HEK293 (cell line): ENCODE measurements around the gene DERL2.

Experiments used
- CTCF ChIA-PET: fragments of 350-600 bp; formaldehyde crosslinking; extraction: SDS; loops from one replicate; lab custom pipeline; 2021; ENCODE audit warnings: antibody characterized with exemption; lab: Yijun Ruan, JAX
- POLR2A ChIA-PET: fragments of 300-600 bp; formaldehyde crosslinking; extraction: SDS; loops from one replicate; lab custom pipeline; 2020; ENCODE audit warnings: antibody characterized with exemption, inconsistent platforms; lab: Yijun Ruan, JAX
- H3K27ac ChIP-seq: fragments of 200-500 bp; sonication (Bioruptor generic); 2 replicates; pipeline ENCODE4 v1.5.1; 2014; ENCODE audit warnings: low read depth, low read length, control low read depth, inconsistent platforms; ENCODE audit errors: extremely low read depth
- H3K36me3 ChIP-seq, 2 experiments: fragments of 200-500 bp in 1 of 2; sonication (Bioruptor generic) in 1 of 2; 1 replicate in 1 of 2; 2 replicates in 1 of 2; pipeline ENCODE4 v1.5.1; 2014 to 2017; ENCODE audit warnings: inconsistent platforms in 2 of 2, low read length in 2 of 2; ENCODE audit not compliant: control insufficient read depth in 2 of 2, insufficient read depth in 1 of 2
- H3K4me1 ChIP-seq: fragments of 200-500 bp; sonication (Bioruptor generic); 2 replicates; pipeline ENCODE4 v1.5.1; 2014; ENCODE audit warnings: mild to moderate bottlenecking, low read length, inconsistent platforms; ENCODE audit not compliant: control insufficient read depth, insufficient read depth
- H3K4me3 ChIP-seq: 2 replicates; pipeline ENCODE4 v1.5.1; 2011; ENCODE audit warnings: low read depth, mild to moderate bottlenecking, control low read depth, low read length, moderate library complexity
- H3K9me3 ChIP-seq: fragments of 200-500 bp; sonication (Bioruptor generic); 2 replicates; pipeline ENCODE4 v1.5.1; 2014; ENCODE audit warnings: low read depth, low read length, inconsistent platforms; ENCODE audit not compliant: control insufficient read depth, insufficient read depth
- HOXD13 ChIP-seq: sonication (generic); formaldehyde crosslinking; IDR thresholded peaks from 2 replicates; pipeline ENCODE4 v1.8.0; 2022; ENCODE audit warnings: missing genetic modification reagents, borderline replicate concordance
- KLF16 ChIP-seq: fragments of 450-650 bp; formaldehyde crosslinking; IDR thresholded peaks from 2 replicates; pipeline ENCODE4 v1.5.1; 2017; ENCODE audit warnings: missing biosample characterization, missing genetic modification characterization
- KLF8 ChIP-seq: fragments of 450-650 bp; formaldehyde crosslinking; IDR thresholded peaks from 2 replicates; pipeline ENCODE4 v1.5.1; 2016; ENCODE audit warnings: missing biosample characterization, missing genetic modification characterization
- MEIS1 ChIP-seq: sonication (generic); formaldehyde crosslinking; IDR thresholded peaks from 2 replicates; pipeline ENCODE4 v1.8.1; 2022; ENCODE audit warnings: missing genetic modification reagents, mild to moderate bottlenecking, borderline replicate concordance
- REST ChIP-seq: fragments of 450-650 bp; formaldehyde crosslinking; IDR thresholded peaks from 2 replicates; pipeline ENCODE4 v1.5.1; 2016; ENCODE audit warnings: missing biosample characterization, missing genetic modification characterization
- SP3 ChIP-seq: fragments of 450-650 bp; formaldehyde crosslinking; IDR thresholded peaks from 2 replicates; pipeline ENCODE4 v1.5.1; 2016; ENCODE audit warnings: missing biosample characterization, missing genetic modification characterization
- SP7 ChIP-seq: fragments of 450-650 bp; formaldehyde crosslinking; IDR thresholded peaks from 2 replicates; pipeline ENCODE4 v1.5.1; 2016; ENCODE audit warnings: missing biosample characterization, missing genetic modification characterization
- ZBTB1 ChIP-seq: fragments of 450-650 bp; formaldehyde crosslinking; IDR thresholded peaks from 2 replicates; pipeline ENCODE4 v1.5.1; 2016; ENCODE audit warnings: missing biosample characterization, missing genetic modification characterization
- ZBTB20 ChIP-seq: fragments of 450-650 bp; formaldehyde crosslinking; IDR thresholded peaks from 2 replicates; pipeline ENCODE4 v1.5.1; 2016; ENCODE audit warnings: missing biosample characterization, missing genetic modification characterization
- ZBTB26 ChIP-seq: fragments of 450-650 bp; formaldehyde crosslinking; optimal IDR thresholded peaks from 2 replicates; pipeline ENCODE3; 2016; ENCODE audit warnings: missing biosample characterization, mild to moderate bottlenecking, missing genetic modification characterization
- ZBTB48 ChIP-seq: fragments of 450-650 bp; formaldehyde crosslinking; IDR thresholded peaks from 2 replicates; pipeline ENCODE4 v1.5.1; 2016; ENCODE audit warnings: missing biosample characterization, missing genetic modification characterization
- ZFHX2 ChIP-seq: fragments of 450-650 bp; formaldehyde crosslinking; conservative IDR thresholded peaks from 2 replicates; pipeline ENCODE4 v1.5.1; 2016; ENCODE audit warnings: missing biosample characterization, missing genetic modification characterization
- ZNF133 ChIP-seq: fragments of 450-650 bp; formaldehyde crosslinking; IDR thresholded peaks from 2 replicates; pipeline ENCODE4 v1.5.1; 2016; ENCODE audit warnings: missing biosample characterization, missing genetic modification characterization
- ZNF140 ChIP-seq: fragments of 450-650 bp; formaldehyde crosslinking; IDR thresholded peaks from 2 replicates; pipeline ENCODE4 v1.5.1; 2016; ENCODE audit warnings: missing biosample characterization, missing genetic modification characterization
- ZNF148 ChIP-seq: fragments of 450-650 bp; formaldehyde crosslinking; IDR thresholded peaks from 2 replicates; pipeline ENCODE4 v1.5.0; 2017; ENCODE audit warnings: missing biosample characterization, missing genetic modification characterization, borderline replicate concordance
- ZNF169 ChIP-seq: fragments of 450-650 bp; formaldehyde crosslinking; IDR thresholded peaks from 2 replicates; pipeline ENCODE4 v1.5.1; 2016; ENCODE audit warnings: missing biosample characterization, missing genetic modification characterization
- ZNF26 ChIP-seq: fragments of 450-650 bp; formaldehyde crosslinking; IDR thresholded peaks from 2 replicates; pipeline ENCODE4 v1.5.1; 2016; ENCODE audit warnings: missing biosample characterization, missing genetic modification characterization
- ZNF366 ChIP-seq: fragments of 450-650 bp; formaldehyde crosslinking; conservative IDR thresholded peaks from 2 replicates; pipeline ENCODE4 v1.5.1; 2016; ENCODE audit warnings: missing biosample characterization, missing genetic modification characterization
- ZNF394 ChIP-seq: fragments of 450-650 bp; formaldehyde crosslinking; IDR thresholded peaks from 2 replicates; pipeline ENCODE4 v1.5.1; 2016; ENCODE audit warnings: missing biosample characterization, missing genetic modification characterization, mild to moderate bottlenecking, moderate library complexity, borderline replicate concordance
- ZNF423 ChIP-seq: fragments of 450-650 bp; formaldehyde crosslinking; IDR thresholded peaks from 2 replicates; pipeline ENCODE4 v1.5.1; 2016; ENCODE audit warnings: missing biosample characterization, missing genetic modification characterization
- ZNF530 ChIP-seq: fragments of 450-650 bp; formaldehyde crosslinking; IDR thresholded peaks from 2 replicates; pipeline ENCODE4 v1.5.1; 2016; ENCODE audit warnings: low read depth, missing biosample characterization, missing genetic modification characterization
- ZNF560 ChIP-seq: fragments of 450-650 bp; formaldehyde crosslinking; IDR thresholded peaks from 2 replicates; pipeline ENCODE4 v1.5.1; 2017; ENCODE audit warnings: missing biosample characterization, missing genetic modification characterization, borderline replicate concordance
- ZNF585B ChIP-seq: fragments of 450-650 bp; formaldehyde crosslinking; IDR thresholded peaks from 2 replicates; pipeline ENCODE4 v1.5.1; 2016; ENCODE audit warnings: missing biosample characterization, missing genetic modification characterization
- ZNF677 ChIP-seq: fragments of 450-650 bp; IDR thresholded peaks from 2 replicates; pipeline ENCODE4 v1.5.0; 2018; ENCODE audit warnings: missing biosample characterization, mild to moderate bottlenecking, missing genetic modification characterization, moderate library complexity
- ZSCAN18 ChIP-seq: fragments of 450-650 bp; formaldehyde crosslinking; IDR thresholded peaks from 2 replicates; pipeline ENCODE4 v1.5.1; 2016; ENCODE audit warnings: missing biosample characterization, missing genetic modification characterization
- ZSCAN30 ChIP-seq: fragments of 450-650 bp; IDR thresholded peaks from 2 replicates; pipeline ENCODE4 v1.5.1; 2018; ENCODE audit warnings: missing biosample characterization, mild to moderate bottlenecking, missing genetic modification characterization, moderate library complexity

The DERL2 gene

GRCh38 chr17:5500247-5500588 lies 14.2 kb upstream of the DERL2 start:
- Histone ChIP-seq H3K4me1 (peaks cover 3% of the 10 kb centered on the region; the same call in 1 of the 2 replicates), H3K4me3 (peak overlapping the region; percentile 60)
- POLR2A ChIA-PET, result interaction anchor here (0.8 to 8.3 kb wide), 5 partner anchors 9 to 28 kb away, joined by 3 to 73 read pairs (median 12); partner anchors contain the start of genes DERL2 and MIS12
- TF ChIP-seq ZNF366 (tag by site-specific recombination) (no peak), ZFHX2 (no peak), ZNF677 (no peak), REST (tag by site-specific recombination) (no peak), ZBTB1 (no peak), ZNF530 (no peak), ZNF560 (tag by site-specific recombination) (no peak), ZBTB26 (no peak), ZNF394 (tag by site-specific recombination) (no peak), ZNF133 (tag by site-specific recombination) (no peak), ZSCAN18 (tag by site-specific recombination) (no peak), KLF8 (no peak), SP7 (no peak), ZNF423 (tag by site-specific recombination) (no peak), HOXD13 (CRISPR knock-in tag) (no peak), ZNF140 (tag by site-specific recombination) (no peak), KLF16 (no peak), SP3 (tag by site-specific recombination) (no peak), ZBTB20 (no peak)
- TF ChIP-seq, all 188 proteins: peak for 0
- Histone ChIP-seq H3K36me3 (no peaks in the 10 kb centered on the region; a peak in 1 of 3 replicates), H3K27ac (no peak overlapping the region), H3K9me3 (no peaks in the 10 kb centered on the region)
- CTCF ChIA-PET, result interaction anchor here (0.6 to 1.6 kb wide), 4 partner anchors 17 to 714 kb away, joined by 3 to 7 read pairs (median 3); no protein-coding TSS in a partner anchor

GRCh38 chr17:5499476-5500231 lies 13.7 kb upstream of the DERL2 start:
- H3K36me3 ChIP-seq, result no peaks in the 10 kb centered on the region; a peak in 1 of 3 replicates
- no peak overlapping the region; the same call in 1 of the 2 replicates for H3K4me3 ChIP-seq
- POLR2A ChIA-PET, result interaction anchor here (0.8 to 8.3 kb wide), 5 partner anchors 8 to 28 kb away, joined by 3 to 73 read pairs (median 12); partner anchors contain the start of genes DERL2 and MIS12
- H3K9me3 ChIP-seq, result no peaks in the 10 kb centered on the region
- H3K27ac ChIP-seq, result no peak overlapping the region
- peaks cover 3% of the 10 kb centered on the region; the same call in 1 of the 2 replicates for H3K4me1 ChIP-seq
- CTCF ChIA-PET, result interaction anchor here (0.6 to 1.6 kb wide), 4 partner anchors 18 to 715 kb away, joined by 3 to 7 read pairs (median 3); no protein-coding TSS in a partner anchor
- TF ChIP-seq ZNF26, result no peak
- no peak for TF ChIP-seq ZNF169 (tag by site-specific recombination)
- no peak for TF ChIP-seq MEIS1 (CRISPR knock-in tag)
- no peak for TF ChIP-seq ZNF585B (tag by site-specific recombination)
- no peak for TF ChIP-seq ZBTB48 (tag by site-specific recombination)
- no peak for TF ChIP-seq ZNF148 (tag by site-specific recombination)
- TF ChIP-seq ZSCAN30 (tag by site-specific recombination), result no peak
